CD14-positive monocyte (primary cell): ENCODE data around the gene PEMT. TPM values are rescaled to one million over a fixed set of nuclear protein-coding genes. Genes with fewer than 3 reads are reported as not detected.
A peak's percentile ranks its signal among the peaks of the same experiment; 100 is the strongest.

Experiments used
- DNase-seq, 3 donors: peaks; one replicate each; pipeline ENCODE4 v3.0.0-alpha.2; 2011 to 2022
- H2AFZ ChIP-seq: 2 replicates; pipeline ENCODE4 v1.6.0; 2012; ENCODE audit warnings: mild to moderate bottlenecking, low read depth, low read length, inconsistent platforms; ENCODE audit not compliant: insufficient read depth, poor library complexity, severe bottlenecking
- H3K27ac ChIP-seq, 2 donors: 1 replicate in 1 of 2; 2 replicates in 1 of 2; pipeline ENCODE4 v1.5.1; 2012 to 2013; ENCODE audit warnings: low read length in 2 of 2, control low read depth in 1 of 2, inconsistent platforms in 1 of 2, low read depth in 1 of 2, mild to moderate bottlenecking in 1 of 2
- H3K27me3 ChIP-seq, 2 donors: one replicate each; pipeline versions ENCODE4 v1.6.0 to v1.6.1; 2011 to 2013; ENCODE audit warnings: low read length in 2 of 2; ENCODE audit not compliant: control insufficient read depth in 2 of 2, insufficient read depth in 2 of 2
- H3K36me3 ChIP-seq, 2 donors: replicated peaks in 1 of 2; 1 replicate in 1 of 2; 2 replicates in 1 of 2; pipeline versions ENCODE4 v1.5.1 to v1.6.1; 2012 to 2013; ENCODE audit warnings: low read length in 2 of 2, control low read depth in 1 of 2, inconsistent platforms in 1 of 2, mild to moderate bottlenecking in 1 of 2; ENCODE audit not compliant: insufficient read depth in 2 of 2, control insufficient read depth in 1 of 2
- H3K4me1 ChIP-seq, 2 donors: 1 replicate in 1 of 2; 2 replicates in 1 of 2; pipeline versions ENCODE4 v1.5.1 to v1.6.1; 2012 to 2013; ENCODE audit warnings: low read length in 2 of 2, control low read depth in 1 of 2, inconsistent platforms in 1 of 2, mild to moderate bottlenecking in 1 of 2, moderate library complexity in 1 of 2; ENCODE audit not compliant: insufficient read depth in 2 of 2, control insufficient read depth in 1 of 2
- H3K4me2 ChIP-seq: replicated peaks from 2 replicates; pipeline ENCODE3; 2012; ENCODE audit warnings: low read length, moderate library complexity, mild to moderate bottlenecking; ENCODE audit not compliant: poor library complexity, severe bottlenecking; ENCODE audit errors: extremely low read depth
- H3K4me3 ChIP-seq, 3 experiments: fragments of 200-600 bp in 1 of 3; sonication (generic) in 1 of 3; replicated peaks in 1 of 3; 1 replicate in 2 of 3; 2 replicates in 1 of 3; pipeline ENCODE4 v1.5.1; 2011 to 2013; ENCODE audit warnings: low read length in 3 of 3, mild to moderate bottlenecking in 3 of 3, control low read depth in 2 of 3, low read depth in 2 of 3, inconsistent platforms in 1 of 3, moderate library complexity in 1 of 3
- H3K79me2 ChIP-seq: 2 replicates; pipeline ENCODE4 v1.6.0; 2012; ENCODE audit warnings: mild to moderate bottlenecking, control low read depth, inconsistent platforms, low read length, moderate library complexity; ENCODE audit not compliant: insufficient read depth
- H3K9ac ChIP-seq: 2 replicates; pipeline ENCODE4 v1.6.0; 2017; ENCODE audit warnings: low read length, mild to moderate bottlenecking; ENCODE audit not compliant: insufficient read depth, poor library complexity, severe bottlenecking
- H3K9me3 ChIP-seq, 2 donors: replicated peaks in 1 of 2; 1 replicate in 1 of 2; 2 replicates in 1 of 2; pipeline versions ENCODE4 v1.5.1 to v1.6.1; 2012 to 2013; ENCODE audit warnings: low read length in 2 of 2, control low read depth in 1 of 2; ENCODE audit not compliant: control insufficient read depth in 1 of 2, insufficient read depth in 1 of 2
- H4K20me1 ChIP-seq: 2 replicates; pipeline ENCODE4 v1.6.0; 2012; ENCODE audit warnings: mild to moderate bottlenecking, low read length, control low read depth, moderate library complexity; ENCODE audit not compliant: insufficient read depth
- H3K27ac Mint-ChIP-seq, 7 donors: one replicate each; pipeline ENCODE4 v1.8.0; 2020; ENCODE audit warnings: mild to moderate bottlenecking in 7 of 7, mixed read lengths in 7 of 7, moderate library complexity in 6 of 7, inconsistent platforms in 2 of 7
- H3K27me3 Mint-ChIP-seq, 3 donors: one replicate each; pipeline ENCODE4 v1.8.0; 2021 to 2022; ENCODE audit warnings: low read depth in 3 of 3, mild to moderate bottlenecking in 3 of 3, mixed read lengths in 3 of 3, moderate library complexity in 3 of 3, inconsistent platforms in 1 of 3
- H3K36me3 Mint-ChIP-seq, 2 donors: one replicate each; pipeline ENCODE4 v1.8.0; 2020; ENCODE audit warnings: mixed read lengths in 2 of 2, inconsistent platforms in 1 of 2, mild to moderate bottlenecking in 1 of 2
- H3K4me1 Mint-ChIP-seq: one replicate; pipeline ENCODE4 v1.8.0; 2020; ENCODE audit warnings: mild to moderate bottlenecking, mixed read lengths
- H3K4me3 Mint-ChIP-seq, 2 donors: one replicate each; pipeline ENCODE4 v1.8.0; 2020; ENCODE audit warnings: mild to moderate bottlenecking in 2 of 2, mixed read lengths in 2 of 2, moderate library complexity in 1 of 2
- H3K9me3 Mint-ChIP-seq, 7 donors: one replicate each; pipeline ENCODE4 v1.8.0; 2020 to 2022; ENCODE audit warnings: mixed read lengths in 7 of 7, mild to moderate bottlenecking in 6 of 7, moderate library complexity in 6 of 7, inconsistent platforms in 2 of 7
- WGBS: methylation state at CpG from one replicate; pipeline ENCODE4 v1.1.5; 2013; ENCODE audit warnings: missing lambda C conversion rate; ENCODE audit not compliant: insufficient coverage; 5-methylcytosine and 5-hydroxymethylcytosine counted together
- intact Hi-C, 2 donors: fragments of 100-400 bp; cut with micrococcal nuclease; formaldehyde crosslinking; loops; one replicate each; pipeline versions ENCODE4 v1.15.0 to v1.15.1; 2023
- polyA plus RNA-seq, 3 donors: library from polyadenylated mRNA; depleted of rRNA in 1 of 3; unstranded in 2 of 3; stranded (reverse) in 1 of 3; fragments of 300-500 nt in 2 of 3; fragments of >200 nt in 1 of 3; fragmentation: Illumina TruSeq in 2 of 3; gene quantifications; 1 replicate in 2 of 3; 2 replicates in 1 of 3; pipeline ENCODE4 v1.2.3, GENCODE V29; 2012 to 2021
- TF ChIP-seq, protein P1 (sequence below): fragments of 200-600 bp; IDR thresholded peaks from one replicate; pipeline ENCODE4 v1.8.0; 2022; ENCODE audit warnings: antibody characterized with exemption, mild to moderate bottlenecking

The PEMT gene
- polyA plus RNA-seq, 3 donors, result 26.7 to 41.0 (median 38.4) TPM

GRCh38 chr17:17549732-17550366 lies 41.7 kb downstream of the PEMT start:
- Mint-ChIP-seq H3K4me1 (no peaks in the 10 kb centered on the region), H3K27ac (peak overlapping the region in 1 of 7 donors; percentile 59)
- intact Hi-C loops, result no loop called here

DNA sequence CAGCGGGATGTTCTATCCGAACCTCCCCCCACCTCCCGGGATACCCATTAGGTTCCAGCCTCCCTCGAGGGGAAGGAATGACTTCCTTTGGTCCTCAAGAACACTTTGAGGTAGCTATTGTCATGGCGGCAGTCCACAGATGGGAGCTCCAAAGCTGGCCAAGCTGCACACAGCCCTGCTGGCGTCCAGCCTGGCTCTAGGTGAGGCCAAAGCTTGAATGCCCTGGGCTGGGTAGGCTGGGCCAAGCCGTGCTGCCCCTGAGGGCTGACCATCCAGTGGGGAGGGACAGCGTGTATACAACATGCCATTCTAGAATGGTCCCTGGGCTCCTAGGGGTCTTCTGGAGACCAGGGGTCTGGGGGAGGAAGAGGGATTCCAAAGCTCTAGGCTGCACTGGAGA lies 43.5 kb downstream of the PEMT start:
- H3K79me2 ChIP-seq, result no peaks in the 10 kb centered on the region
- Mint-ChIP-seq H3K27me3 (peaks cover 0 to 1% (median 0%) of the 10 kb centered on the region in 3 donors), H3K4me1 (no peaks in the 10 kb centered on the region), H3K9me3 (no peaks in the 10 kb centered on the region), H3K36me3 (no peaks in the 10 kb centered on the region), H3K4me3 (no peak overlapping the region), H3K27ac (no peak overlapping the region)
- H3K27ac ChIP-seq, result no peak overlapping the region
- intact Hi-C loops, result no loop called here
- no peak for DNase-seq
- H3K9ac ChIP-seq, result no peak overlapping the region
- no peaks in the 10 kb centered on the region for H3K4me1 ChIP-seq
- H3K4me3 ChIP-seq, result no peak overlapping the region
- H3K4me2 ChIP-seq, result no peak overlapping the region
- no peaks in the 10 kb centered on the region for H4K20me1 ChIP-seq
- 90% methylated on average over 6 of the region's 8 CpGs for whole genome bisulfite sequencing
- H3K9me3 ChIP-seq, result no peaks in the 10 kb centered on the region
- TF ChIP-seq, protein P1, sequence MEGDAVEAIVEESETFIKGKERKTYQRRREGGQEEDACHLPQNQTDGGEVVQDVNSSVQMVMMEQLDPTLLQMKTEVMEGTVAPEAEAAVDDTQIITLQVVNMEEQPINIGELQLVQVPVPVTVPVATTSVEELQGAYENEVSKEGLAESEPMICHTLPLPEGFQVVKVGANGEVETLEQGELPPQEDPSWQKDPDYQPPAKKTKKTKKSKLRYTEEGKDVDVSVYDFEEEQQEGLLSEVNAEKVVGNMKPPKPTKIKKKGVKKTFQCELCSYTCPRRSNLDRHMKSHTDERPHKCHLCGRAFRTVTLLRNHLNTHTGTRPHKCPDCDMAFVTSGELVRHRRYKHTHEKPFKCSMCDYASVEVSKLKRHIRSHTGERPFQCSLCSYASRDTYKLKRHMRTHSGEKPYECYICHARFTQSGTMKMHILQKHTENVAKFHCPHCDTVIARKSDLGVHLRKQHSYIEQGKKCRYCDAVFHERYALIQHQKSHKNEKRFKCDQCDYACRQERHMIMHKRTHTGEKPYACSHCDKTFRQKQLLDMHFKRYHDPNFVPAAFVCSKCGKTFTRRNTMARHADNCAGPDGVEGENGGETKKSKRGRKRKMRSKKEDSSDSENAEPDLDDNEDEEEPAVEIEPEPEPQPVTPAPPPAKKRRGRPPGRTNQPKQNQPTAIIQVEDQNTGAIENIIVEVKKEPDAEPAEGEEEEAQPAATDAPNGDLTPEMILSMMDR, result no peak
- H3K36me3 ChIP-seq, result no peaks in the 10 kb centered on the region
- no peak overlapping the region for H2AFZ ChIP-seq
- no peaks in the 10 kb centered on the region for H3K27me3 ChIP-seq

More at GRCh38 chr17:17549732-17550366, 41.7 kb downstream of the PEMT start:
- H3K4me3 Mint-ChIP-seq, result no peak overlapping the region
- H2AFZ ChIP-seq, result no peak overlapping the region
- no peaks in the 10 kb centered on the region for H3K4me1 ChIP-seq
- TF ChIP-seq, protein P1, result no peak
- no peaks in the 10 kb centered on the region for H3K9me3 ChIP-seq
- H3K9me3 Mint-ChIP-seq, result peaks cover 0 to 2% (median 0%) of the 10 kb centered on the region in 7 donors
- no peak for DNase-seq
- no peak overlapping the region for H3K9ac ChIP-seq
- no peak overlapping the region for H3K27ac ChIP-seq
- no peaks in the 10 kb centered on the region for H3K27me3 ChIP-seq
- no peaks in the 10 kb centered on the region for H3K36me3 Mint-ChIP-seq
- H3K79me2 ChIP-seq, result no peaks in the 10 kb centered on the region
- 96% methylated on average over 14 of the region's 20 CpGs for WGBS
- H4K20me1 ChIP-seq, result no peaks in the 10 kb centered on the region
- H3K36me3 ChIP-seq, result no peaks in the 10 kb centered on the region
- H3K4me3 ChIP-seq, result no peak overlapping the region
- no peak overlapping the region for H3K4me2 ChIP-seq
- peaks cover 0 to 2% (median 1%) of the 10 kb centered on the region in 3 donors for H3K27me3 Mint-ChIP-seq
